ENCODE results near the gene NLGN3.

The NLGN3 gene

GRCh38 chrX:71144651-71145050, at the start of gene NLGN3:
TSS of gene NLGN3 (plus strand) at chrX:71144841. CDS start at chrX:71147750, 2,909 bp downstream.
- in situ Hi-C loops (cut with MboI; ENCODE audit: low sequenced_read_pairs), result no loop called here

- in situ Hi-C loops (cut with MboI; ENCODE audit: low sequenced_read_pairs), result no loop called here
These were observed 49.6 kb upstream of the NLGN3 start for GRCh38 chrX:71095033-71095432.

- in situ Hi-C loops (cut with MboI; ENCODE audit: low sequenced_read_pairs), result no loop called here
These were observed 49.1 kb upstream of the NLGN3 start, which contains the start of gene FOXO4 for GRCh38 chrX:71095555-71095980. TSS of gene FOXO4 (plus strand) at chrX:71095851. CDS start at chrX:71096529, 678 bp downstream.

- in situ Hi-C loops (cut with MboI; ENCODE audit: low sequenced_read_pairs), result no loop called here
These were observed 48.5 kb upstream of the NLGN3 start for GRCh38 chrX:71095981-71096759.

GRCh38 chrX:71096760-71097032, 47.9 kb upstream of the NLGN3 start:
- in situ Hi-C loops (cut with MboI; ENCODE audit: low sequenced_read_pairs), result no loop called here

- in situ Hi-C loops (cut with MboI; ENCODE audit: low sequenced_read_pairs), result no loop called here
These were observed 46.3 kb upstream of the NLGN3 start for GRCh38 chrX:71098302-71098701.

GRCh38 chrX:71098951-71099506, 45.6 kb upstream of the NLGN3 start:
- in situ Hi-C loops (cut with MboI; ENCODE audit: low sequenced_read_pairs), result no loop called here

GRCh38 chrX:71099736-71100135, 44.9 kb upstream of the NLGN3 start:
- in situ Hi-C loops (cut with MboI; ENCODE audit: low sequenced_read_pairs), result no loop called here

- in situ Hi-C loops (cut with MboI; ENCODE audit: low sequenced_read_pairs), result no loop called here
These were observed 43.8 kb upstream of the NLGN3 start for GRCh38 chrX:71100581-71101505.

- in situ Hi-C loops (cut with MboI; ENCODE audit: low sequenced_read_pairs), result no loop called here
These were observed 42.3 kb upstream of the NLGN3 start for GRCh38 chrX:71102292-71102691.

GRCh38 chrX:71103110-71103983, 41.3 kb upstream of the NLGN3 start:
- in situ Hi-C loops (cut with MboI; ENCODE audit: low sequenced_read_pairs), result no loop called here

- in situ Hi-C loops (cut with MboI; ENCODE audit: low sequenced_read_pairs), result no loop called here
These were observed 39.0 kb upstream of the NLGN3 start for GRCh38 chrX:71105628-71106027.

- in situ Hi-C loops (cut with MboI; ENCODE audit: low sequenced_read_pairs), result no loop called here
These were observed 38.2 kb upstream of the NLGN3 start, which contains the start of gene CXorf65 for GRCh38 chrX:71106427-71106826. TSS of gene CXorf65 (minus strand) at chrX:71106740. CDS start at chrX:71106556, 184 bp downstream.

- in situ Hi-C loops (cut with MboI; ENCODE audit: low sequenced_read_pairs), result no loop called here
These were observed 37.4 kb upstream of the NLGN3 start for GRCh38 chrX:71107245-71107644.

- in situ Hi-C loops (cut with MboI; ENCODE audit: low sequenced_read_pairs), result no loop called here
These were observed 36.8 kb upstream of the NLGN3 start for GRCh38 chrX:71107762-71108360.

- in situ Hi-C loops (cut with MboI; ENCODE audit: low sequenced_read_pairs), result no loop called here
These were observed 35.6 kb upstream of the NLGN3 start for GRCh38 chrX:71109051-71109450.

GRCh38 chrX:71111141-71111843, 33.3 kb upstream of the NLGN3 start, which contains the start of gene IL2RG:
TSS of gene IL2RG (minus strand) at chrX:71111577. CDS start at chrX:71111539, 38 bp downstream.
- in situ Hi-C loops (cut with MboI; ENCODE audit: low sequenced_read_pairs), result no loop called here

- in situ Hi-C loops (cut with MboI; ENCODE audit: low sequenced_read_pairs), result no loop called here
These were observed 32.7 kb upstream of the NLGN3 start for GRCh38 chrX:71111921-71112431.

GRCh38 chrX:71117358-71117757, 27.3 kb upstream of the NLGN3 start:
- in situ Hi-C loops (cut with MboI; ENCODE audit: low sequenced_read_pairs), result no loop called here
